ENCODE measurements around the gene FAM221A. TPM values are rescaled to one million over a fixed set of nuclear protein-coding genes. Genes with fewer than 3 reads are reported as not detected.

FAM221A gene
- total RNA-seq, 2 donors from 2014 or later: 7.0 to 30.8 TPM

DNA sequence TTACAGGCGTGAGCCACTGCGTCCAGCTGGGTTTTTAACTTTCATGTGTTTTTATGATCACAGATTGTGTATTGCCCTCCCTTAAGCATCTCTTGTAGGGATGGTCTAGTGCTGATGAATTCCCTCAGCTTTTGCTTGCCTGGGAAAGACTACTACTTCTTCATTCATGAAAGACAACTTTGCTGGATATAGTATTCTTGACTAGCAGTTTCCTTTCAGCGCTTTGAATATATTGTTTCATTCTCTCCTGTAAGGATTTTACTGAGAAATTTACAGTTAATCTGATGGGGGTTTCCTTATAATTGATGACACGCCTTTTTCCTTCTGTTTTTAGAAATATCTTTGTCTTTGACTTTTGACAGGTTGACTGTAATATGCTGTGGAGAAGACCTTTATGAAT lies 63.2 kb downstream of the FAM221A start:
- no peak for DNase-seq (ENCODE audit: low spot score)
- H3K27me3 ChIP-seq (replicated peaks; ENCODE audit: insufficient read depth): no peaks in the 10 kb centered on the region
- intact Hi-C loops (cut with DNase I): no loop called here
- no peaks in the 10 kb centered on the region for H3K36me3 ChIP-seq
- WGBS: 93% methylated on average over 4 of the region's 4 CpGs
- H3K27ac ChIP-seq: no peak overlapping the region
- H3K4me3 ChIP-seq: no peak overlapping the region
- TF ChIP-seq POLR2A (IDR thresholded peaks at IDR 0.05) (no peak), POLR2AphosphoS5 (IDR thresholded peaks at IDR 0.05) (no peak)
- TF ChIP-seq, protein P1, sequence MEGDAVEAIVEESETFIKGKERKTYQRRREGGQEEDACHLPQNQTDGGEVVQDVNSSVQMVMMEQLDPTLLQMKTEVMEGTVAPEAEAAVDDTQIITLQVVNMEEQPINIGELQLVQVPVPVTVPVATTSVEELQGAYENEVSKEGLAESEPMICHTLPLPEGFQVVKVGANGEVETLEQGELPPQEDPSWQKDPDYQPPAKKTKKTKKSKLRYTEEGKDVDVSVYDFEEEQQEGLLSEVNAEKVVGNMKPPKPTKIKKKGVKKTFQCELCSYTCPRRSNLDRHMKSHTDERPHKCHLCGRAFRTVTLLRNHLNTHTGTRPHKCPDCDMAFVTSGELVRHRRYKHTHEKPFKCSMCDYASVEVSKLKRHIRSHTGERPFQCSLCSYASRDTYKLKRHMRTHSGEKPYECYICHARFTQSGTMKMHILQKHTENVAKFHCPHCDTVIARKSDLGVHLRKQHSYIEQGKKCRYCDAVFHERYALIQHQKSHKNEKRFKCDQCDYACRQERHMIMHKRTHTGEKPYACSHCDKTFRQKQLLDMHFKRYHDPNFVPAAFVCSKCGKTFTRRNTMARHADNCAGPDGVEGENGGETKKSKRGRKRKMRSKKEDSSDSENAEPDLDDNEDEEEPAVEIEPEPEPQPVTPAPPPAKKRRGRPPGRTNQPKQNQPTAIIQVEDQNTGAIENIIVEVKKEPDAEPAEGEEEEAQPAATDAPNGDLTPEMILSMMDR (IDR thresholded peaks at IDR 0.05): no peak
- H3K9me3 ChIP-seq: no peaks in the 10 kb centered on the region
- H3K4me1 ChIP-seq (replicated peaks): no peaks in the 10 kb centered on the region

DNA sequence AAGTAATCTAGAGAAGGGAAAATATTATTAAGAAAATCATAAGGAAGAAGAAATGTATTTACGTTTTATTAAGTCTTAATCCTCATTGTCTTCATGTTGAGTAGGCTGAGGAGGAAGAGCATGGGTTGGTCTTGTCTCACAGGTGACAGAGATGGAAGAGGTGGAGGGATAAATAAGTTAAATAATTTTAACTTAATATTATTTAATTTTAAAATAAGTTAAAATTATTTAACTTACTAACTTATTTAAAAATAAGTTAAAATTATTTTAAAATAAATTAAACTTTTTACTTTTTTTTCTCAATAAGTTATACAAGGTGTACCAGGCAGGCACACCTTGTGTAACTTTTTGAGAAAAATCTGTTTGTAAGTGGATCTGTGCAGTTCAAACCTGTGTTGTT lies 66.6 kb downstream of the FAM221A start:
- no peaks in the 10 kb centered on the region for H3K4me1 ChIP-seq (replicated peaks)
- no peak overlapping the region for H3K4me3 ChIP-seq
- DNase-seq (ENCODE audit: low spot score): no peak
- no peak overlapping the region for H3K27ac ChIP-seq
- WGBS: 91% methylated on average over 1 of the region's 1 CpG
- H3K36me3 ChIP-seq: no peaks in the 10 kb centered on the region
- intact Hi-C loops (cut with DNase I): no loop called here
- no peaks in the 10 kb centered on the region for H3K9me3 ChIP-seq
- no peak for TF ChIP-seq POLR2A (IDR thresholded peaks at IDR 0.05)
- TF ChIP-seq, protein P1 (IDR thresholded peaks at IDR 0.05): no peak
- no peaks in the 10 kb centered on the region for H3K27me3 ChIP-seq (replicated peaks; ENCODE audit: insufficient read depth)

- WGBS: 85% methylated on average over 1 of the region's 1 CpG
- no peaks in the 10 kb centered on the region for H3K36me3 ChIP-seq
- no peak for DNase-seq (ENCODE audit: low spot score)
- no peaks in the 10 kb centered on the region for H3K4me1 ChIP-seq (replicated peaks)
- intact Hi-C loops (cut with DNase I): no loop called here
- no peak overlapping the region for H3K4me3 ChIP-seq
- H3K27me3 ChIP-seq (replicated peaks; ENCODE audit: insufficient read depth): no peaks in the 10 kb centered on the region
- no peak overlapping the region for H3K27ac ChIP-seq
- TF ChIP-seq POLR2AphosphoS5 (IDR thresholded peaks at IDR 0.05) (no peak), POLR2A (IDR thresholded peaks at IDR 0.05) (no peak)
- TF ChIP-seq, protein P1 (IDR thresholded peaks at IDR 0.05): no peak
- H3K9me3 ChIP-seq: no peaks in the 10 kb centered on the region
Observed at GRCh38 chr7:23751852-23752251, 71.9 kb downstream of the FAM221A start.

Small RNA genes within 50 kb of the gene (small RNA-seq; reads per million reads assigned to genes)
- gene AC006026.2: 0 reads per million in 2 donors

Other genes starting within 250 kb of the FAM221A start
- gene IGF2BP3, start 209.7 kb upstream of the FAM221A start, total RNA-seq: 1 to 10 TPM in 1 of 2 donors, not detected in 1; 9.6 TPM
- gene TRA2A, start 148.2 kb upstream of the FAM221A start, total RNA-seq: 10 to 100 TPM; 34.3 to 46.0 TPM
- gene CCDC126, start 82.8 kb upstream of the FAM221A start, total RNA-seq: 10 to 100 TPM in 1 of 2 donors, 1 to 10 TPM in 1; 8.4 to 21.4 TPM
- 10 to 100 TPM in 1 of 2 donors, under 1 TPM in 1; 0.09 to 32.1 TPM for gene STK31, start 30.0 kb downstream of the FAM221A start, total RNA-seq